Transverse colon (tissue), 4 donors: ENCODE data around the gene TXNDC8. TPM values are rescaled to one million over a fixed set of nuclear protein-coding genes. Genes with fewer than 3 reads are reported as not detected.

Source experiments
- DNase-seq: peaks from one replicate; pipeline ENCODE4 v3.0.0-alpha.2; 2019
- H3K27ac ChIP-seq, 4 donors: fragments of 200-600 bp; sonication (generic); 2 replicates each; pipeline ENCODE4 v1.5.1; 2016 to 2018; ENCODE audit warnings: inconsistent platforms in 4 of 4
- H3K27me3 ChIP-seq: fragments of 200-600 bp; sonication (generic); 2 replicates; pipeline ENCODE4 v1.5.1; 2017; ENCODE audit warnings: inconsistent platforms
- H3K36me3 ChIP-seq, 4 donors: fragments of 200-600 bp; sonication (generic); 2 replicates each; pipeline ENCODE4 v1.5.1; 2017 to 2019; ENCODE audit warnings: inconsistent platforms in 4 of 4
- H3K4me1 ChIP-seq, 4 donors: fragments of 200-600 bp; sonication (generic); 2 replicates each; pipeline ENCODE4 v1.5.1; 2017 to 2020; ENCODE audit warnings: inconsistent platforms in 4 of 4
- H3K4me3 ChIP-seq, 4 donors: fragments of 200-600 bp; sonication (generic); 1 replicate in 1 of 4; 2 replicates in 3 of 4; pipeline versions ENCODE4 v1.5.1 to v1.6.1; 2017 to 2019; ENCODE audit warnings: inconsistent platforms in 4 of 4
- H3K9me3 ChIP-seq, 2 donors: fragments of 200-600 bp; sonication (generic); 2 replicates each; pipeline ENCODE4 v1.5.1; 2017 to 2019; ENCODE audit warnings: inconsistent platforms in 2 of 2
- CTCF ChIP-seq, 5 experiments: fragments of 200-600 bp in 3 of 5; fragments of 450-650 bp in 2 of 5; sonication (generic) in 3 of 5; IDR thresholded peaks; 1 replicate in 2 of 5; 2 replicates in 3 of 5; pipeline ENCODE4 v1.5.1; 2016 to 2017; ENCODE audit warnings: antibody characterized with exemption in 5 of 5, inconsistent platforms in 3 of 5, mild to moderate bottlenecking in 2 of 5, moderate library complexity in 1 of 5
- EP300 ChIP-seq: sonication (generic); formaldehyde crosslinking; IDR thresholded peaks from one replicate; pipeline ENCODE4 v1.6.1; 2017; ENCODE audit warnings: antibody characterized with exemption, low read depth
- POLR2A ChIP-seq: fragments of 450-650 bp; IDR thresholded peaks from one replicate; pipeline ENCODE4 v1.6.1; 2016; ENCODE audit warnings: antibody characterized with exemption, mild to moderate bottlenecking, moderate library complexity
- POLR2AphosphoS5 ChIP-seq, 3 donors: sonication (generic); formaldehyde crosslinking; IDR thresholded peaks; one replicate each; pipeline ENCODE4 v1.6.1; 2016; ENCODE audit warnings: antibody characterized with exemption in 3 of 3
- WGBS, 2 donors: methylation state at CpG; one replicate each; pipeline ENCODE4 v1.1.5; 2018; ENCODE audit warnings: low coverage in 1 of 2; 5-methylcytosine and 5-hydroxymethylcytosine counted together
- in situ Hi-C, 4 donors: fragments of 200-750 bp; cut with MboI; loops; one replicate each; pipeline versions ENCODE4 v1.15.0 to v1.15.1; 2017; ENCODE audit warnings: low sequenced_read_pairs in 3 of 4, low pct_ligation_motif_present in 1 of 4, low pct_unique_long_range_greater_than_20kb in 1 of 4
- intact Hi-C: fragments of 100-400 bp; cut with DNase I; formaldehyde crosslinking; loops from one replicate; pipeline ENCODE4 v1.15.1; 2023; ENCODE audit warnings: low total_unique reads
- small RNA-seq, 4 donors: library from RNA; depleted of rRNA; stranded (forward); fragments of <200 nt; gene quantifications; one replicate each; pipeline ENCODE3, GENCODE V24; 2016
- total RNA-seq, 4 donors: library from RNA; depleted of rRNA; stranded (reverse); fragments of >200 nt; gene quantifications; one replicate each; pipeline ENCODE4 v1.1.0, GENCODE V29; 2016

The TXNDC8 gene
- total RNA-seq, 4 donors from 2014 or later: not detected

- in situ Hi-C loops: no loop called here
- TF ChIP-seq EP300 (no peak), POLR2A (no peak), POLR2AphosphoS5 (IDR thresholded peaks at IDR 0.05) (no peak), CTCF (IDR thresholded peaks at IDR 0.05) (no peak)
- DNase-seq: peak; percentile 28
These were observed 82.6 kb downstream of the TXNDC8 start for GRCh38 chr9:110255034-110255462.

GRCh38 chr9:110254500-110254899 is 83.2 kb downstream of the TXNDC8 start:
- Histone ChIP-seq H3K4me1 (peaks cover 29 to 61% (median 40%) of the 10 kb centered on the region in 4 donors), H3K27ac (peak overlapping the region; percentile 90 to 98 (median 98)), H3K9me3 (no peaks in the 10 kb centered on the region), H3K27me3 (no peaks in the 10 kb centered on the region), H3K36me3 (peaks cover 0 to 15% (median 0%) of the 10 kb centered on the region in 4 donors), H3K4me3 (peak overlapping the region in 3 of 4 donors; percentile 58 to 93 (median 93))
- WGBS, 2 donors: 53 to 67% methylated on average over 2 of the region's 2 CpGs
- no peak for DNase-seq
- TF ChIP-seq EP300: no peak
- in situ Hi-C loops: no loop called here
- intact Hi-C loops: no loop called here

More at GRCh38 chr9:110255034-110255462, 82.6 kb downstream of the TXNDC8 start:
- peak overlapping the region; percentile 90 to 98 (median 98) for H3K27ac ChIP-seq
- no peaks in the 10 kb centered on the region for H3K27me3 ChIP-seq
- peaks cover 0 to 10% (median 0%) of the 10 kb centered on the region in 4 donors for H3K36me3 ChIP-seq
- WGBS, 2 donors: 0 to 8% methylated on average over 2 to 17 of the region's 17 CpGs
- H3K9me3 ChIP-seq: no peaks in the 10 kb centered on the region
- intact Hi-C loops: no loop called here
- peak overlapping the region; percentile 58 to 93 (median 93) for H3K4me3 ChIP-seq
- peaks cover 29 to 64% (median 40%) of the 10 kb centered on the region in 4 donors for H3K4me1 ChIP-seq

Small RNA genes lying within 50 kb of the gene (small RNA-seq; reads per million reads assigned to genes)
- gene RNU6-1039P: 0 reads per million in 4 donors

Other genes starting within 250 kb of the TXNDC8 start
- gene C9orf152, start 129.7 kb downstream of the TXNDC8 start, total RNA-seq: 10 to 100 TPM in 3 of 4 donors, 1 to 10 TPM in 1; 9.7 to 31.4 (median 16.7) TPM
- 100 to 1,000 TPM in 3 of 4 donors, 10 to 100 TPM in 1; 52.4 to 275 (median 182) TPM for gene TXN, start 81.4 kb downstream of the TXNDC8 start, total RNA-seq
- 10 to 100 TPM; 13.9 to 26.8 (median 17.4) TPM for gene SVEP1, start 241.9 kb upstream of the TXNDC8 start, total RNA-seq